ENCODE results near the gene ECE2. TPM values are rescaled to one million over a fixed set of nuclear protein-coding genes. Genes with fewer than 3 reads are reported as not detected.
"Not testable (repeated sequence)": the region's sequence is repeated elsewhere in the genome, so short reads cannot be mapped to it uniquely, and the experiment has no call there.

Gene ECE2
- total and polyA plus RNA-seq, 10 of the 15 experiments (the other 5 are each of a cell fraction or from before 2014, with no cell fraction given) = not detected

- Histone ChIP-seq H3K9me3 (replicated peaks; ENCODE audit: control insufficient read depth, insufficient read depth, low read length) (no peaks in the 10 kb centered on the region), H3K27ac (ENCODE audit: control insufficient read depth, insufficient read depth) (no peak overlapping the region), H3K27me3 (replicated peaks in 1 of 2; ENCODE audit: control insufficient read depth in 2 of 2, insufficient read depth in 2 of 2, low read length in 1 of 2) (no peaks in the 10 kb centered on the region), H3K4me3 (no peak overlapping the region), H3K4me1 (ENCODE audit: control insufficient read depth, insufficient read depth, low read length) (peaks cover 11% of the 10 kb centered on the region), H3K36me3 (ENCODE audit: control insufficient read depth in 2 of 2, insufficient read depth in 2 of 2, low read length in 1 of 2) (peaks cover 2 to 6% of the 10 kb centered on the region in 2 experiments; a peak in 3 of 4 replicates), H3K4me2 (ENCODE audit: control insufficient read depth, insufficient read depth) (no peak overlapping the region), H4K20me1 (ENCODE audit: control insufficient read depth, insufficient read depth) (peaks cover 2% of the 10 kb centered on the region), H3K79me2 (ENCODE audit: control insufficient read depth, insufficient read depth, low read length) (no peaks in the 10 kb centered on the region), H2AFZ (ENCODE audit: control insufficient read depth, low read depth, low read length) (no peak overlapping the region), H3K9ac (ENCODE audit: control insufficient read depth, insufficient read depth, low read length) (no peak overlapping the region)
- ChIA-PET RAD21 (ENCODE audit: unreplicated experiment) (no interaction called here), SMC1A (ENCODE audit: uncharacterized antibody, unreplicated experiment) (no interaction called here), POLR2A (no interaction called here), CTCF (interaction anchor here (1.7 kb wide), 1 partner anchor 15 kb away, joined by 4 read pairs; no protein-coding TSS in a partner anchor)
- no TSS peak for BruUV-seq (replicated peaks)
- in situ Hi-C loops (cut with MboI) = no loop called here
- WGBS (ENCODE audit: insufficient coverage, insufficient replicate concordance, low lambda C conversion rate, missing lambda C conversion rate) = 88% methylated on average over 21 of the region's 37 CpGs
- no peak for ATAC-seq
- intact Hi-C loops (cut with micrococcal nuclease; ENCODE audit: unreplicated experiment) = no loop called here
- FAIRE-seq = no peak
- TF ChIP-seq POLR2A (IDR thresholded peaks at IDR 0.05; ENCODE audit: low read depth, low read length) (no peak), NFYA (IDR thresholded peaks at IDR 0.05; ENCODE audit: borderline replicate concordance, low read depth, low read length) (no peak), FOXM1 (IDR thresholded peaks at IDR 0.05; ENCODE audit: low read depth, low read length) (no peak)
- TF ChIP-seq, protein P1, sequence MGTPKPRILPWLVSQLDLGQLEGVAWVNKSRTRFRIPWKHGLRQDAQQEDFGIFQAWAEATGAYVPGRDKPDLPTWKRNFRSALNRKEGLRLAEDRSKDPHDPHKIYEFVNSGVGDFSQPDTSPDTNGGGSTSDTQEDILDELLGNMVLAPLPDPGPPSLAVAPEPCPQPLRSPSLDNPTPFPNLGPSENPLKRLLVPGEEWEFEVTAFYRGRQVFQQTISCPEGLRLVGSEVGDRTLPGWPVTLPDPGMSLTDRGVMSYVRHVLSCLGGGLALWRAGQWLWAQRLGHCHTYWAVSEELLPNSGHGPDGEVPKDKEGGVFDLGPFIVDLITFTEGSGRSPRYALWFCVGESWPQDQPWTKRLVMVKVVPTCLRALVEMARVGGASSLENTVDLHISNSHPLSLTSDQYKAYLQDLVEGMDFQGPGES (IDR thresholded peaks at IDR 0.05) = no peak
- no peak for DNase-seq (ENCODE audit: low read depth, low spot score)
These were observed 62.7 kb downstream of the ECE2 start for GRCh38 chr3:184338511-184338945.

GRCh38 chr3:184339001-184339400, 63.2 kb downstream of the ECE2 start:
- BruUV-seq (replicated peaks) = no TSS peak
- H3K36me3 ChIP-seq (ENCODE audit: control insufficient read depth in 2 of 2, insufficient read depth in 2 of 2, low read length in 1 of 2) = peaks cover 0 to 6% of the 10 kb centered on the region in 2 experiments; a peak in 2 of 4 replicates
- no peaks in the 10 kb centered on the region for H3K9me3 ChIP-seq (replicated peaks; ENCODE audit: control insufficient read depth, insufficient read depth, low read length)
- DNase-seq (ENCODE audit: low read depth, low spot score) (no peak), ATAC-seq (no peak), FAIRE-seq (no peak)
- H3K27ac ChIP-seq (ENCODE audit: control insufficient read depth, insufficient read depth) = no peak overlapping the region
- no peaks in the 10 kb centered on the region for H3K27me3 ChIP-seq (replicated peaks in 1 of 2; ENCODE audit: control insufficient read depth in 2 of 2, insufficient read depth in 2 of 2, low read length in 1 of 2)
- peaks cover 11% of the 10 kb centered on the region for H3K4me1 ChIP-seq (ENCODE audit: control insufficient read depth, insufficient read depth, low read length)
- CTCF ChIA-PET = interaction anchor here (1.7 kb wide), 1 partner anchor 15 kb away, joined by 4 read pairs; no protein-coding TSS in a partner anchor
- SMC1A ChIA-PET (ENCODE audit: uncharacterized antibody, unreplicated experiment) = no interaction called here
- intact Hi-C loops (cut with micrococcal nuclease; ENCODE audit: unreplicated experiment) (no loop called here), in situ Hi-C loops (cut with MboI) (no loop called here)
- H3K4me2 ChIP-seq (ENCODE audit: control insufficient read depth, insufficient read depth) = no peak overlapping the region
- POLR2A ChIA-PET = no interaction called here
- RAD21 ChIA-PET (ENCODE audit: unreplicated experiment) = no interaction called here
- no peaks in the 10 kb centered on the region for H3K79me2 ChIP-seq (ENCODE audit: control insufficient read depth, insufficient read depth, low read length)
- H3K4me3 ChIP-seq = no peak overlapping the region
- no peak overlapping the region for H3K9ac ChIP-seq (ENCODE audit: control insufficient read depth, insufficient read depth, low read length)
- peaks cover 2% of the 10 kb centered on the region for H4K20me1 ChIP-seq (ENCODE audit: control insufficient read depth, insufficient read depth)
- 72% methylated on average over 8 of the region's 8 CpGs for WGBS (ENCODE audit: insufficient coverage, insufficient replicate concordance, low lambda C conversion rate, missing lambda C conversion rate)
- no peak overlapping the region for H2AFZ ChIP-seq (ENCODE audit: control insufficient read depth, low read depth, low read length)
- TF ChIP-seq CHD2 (IDR thresholded peaks at IDR 0.05; ENCODE audit: borderline replicate concordance, low read depth, low read length) = no peak
- no peak for TF ChIP-seq MAX (IDR thresholded peaks at IDR 0.05; ENCODE audit: low read depth, low read length)
- no peak for TF ChIP-seq PML (IDR thresholded peaks at IDR 0.05; ENCODE audit: low read length)
- TF ChIP-seq TAF1 (IDR thresholded peaks at IDR 0.05; ENCODE audit: borderline replicate concordance, low read depth, low read length) = no peak
- TF ChIP-seq EGR1 (IDR thresholded peaks at IDR 0.05; ENCODE audit: borderline replicate concordance in 1 of 2, low read depth in 2 of 2, low read length in 2 of 2) = no peak
- no peak for TF ChIP-seq HDAC6 (IDR thresholded peaks at IDR 0.05; ENCODE audit: unreplicated experiment)

DNA sequence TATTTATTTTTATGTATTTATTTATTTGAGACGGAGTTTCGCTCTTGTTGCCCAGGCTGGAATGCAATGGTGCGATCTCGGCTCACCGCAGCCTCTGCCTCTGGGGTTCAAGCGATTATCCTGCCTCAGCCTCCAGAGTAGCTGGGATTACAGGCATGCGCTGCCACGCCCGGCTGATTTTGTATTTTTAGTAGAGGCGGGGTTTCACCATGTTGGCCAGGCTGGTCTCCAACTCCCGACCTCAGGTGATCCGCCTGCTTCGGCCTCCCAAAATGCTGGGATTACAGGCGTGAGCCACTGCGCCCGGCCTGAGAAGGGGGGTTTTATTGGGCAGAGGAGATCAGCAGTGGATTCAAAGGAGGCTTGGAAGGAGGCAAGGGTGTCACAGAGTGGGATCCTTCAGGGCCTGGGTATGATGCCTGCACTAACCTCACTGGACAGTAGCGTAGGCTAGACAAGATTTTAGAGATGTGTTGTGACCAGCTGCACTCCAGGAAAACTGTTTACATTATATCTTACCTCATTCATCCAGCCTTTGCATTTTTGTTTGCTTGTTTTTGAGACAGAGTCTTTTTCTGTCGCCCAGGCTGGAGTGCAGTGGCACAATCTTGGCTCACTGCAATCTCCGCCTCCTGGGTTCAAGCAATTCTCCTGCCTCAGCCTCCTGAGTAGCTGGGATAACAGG, 63.8 kb downstream of the ECE2 start:
- H2AFZ ChIP-seq (ENCODE audit: control insufficient read depth, low read depth, low read length); in situ Hi-C loops (cut with MboI); ATAC-seq; H3K9me3 ChIP-seq (replicated peaks; ENCODE audit: control insufficient read depth, insufficient read depth, low read length); RAD21 ChIA-PET (ENCODE audit: unreplicated experiment); intact Hi-C loops (cut with micrococcal nuclease; ENCODE audit: unreplicated experiment); DNase-seq (ENCODE audit: low read depth, low spot score); H3K4me2 ChIP-seq (ENCODE audit: control insufficient read depth, insufficient read depth); POLR2A ChIA-PET; BruUV-seq (replicated peaks); H3K9ac ChIP-seq (ENCODE audit: control insufficient read depth, insufficient read depth, low read length); H3K27me3 ChIP-seq (replicated peaks in 1 of 2; ENCODE audit: control insufficient read depth in 2 of 2, insufficient read depth in 2 of 2, low read length in 1 of 2); H3K79me2 ChIP-seq (ENCODE audit: control insufficient read depth, insufficient read depth, low read length); H3K27ac ChIP-seq (ENCODE audit: control insufficient read depth, insufficient read depth); H3K4me3 ChIP-seq; SMC1A ChIA-PET (ENCODE audit: uncharacterized antibody, unreplicated experiment); H3K36me3 ChIP-seq (ENCODE audit: control insufficient read depth in 2 of 2, insufficient read depth in 2 of 2, low read length in 1 of 2); H4K20me1 ChIP-seq (ENCODE audit: control insufficient read depth, insufficient read depth); FAIRE-seq: not testable (repeated sequence)
- H3K4me1 ChIP-seq (ENCODE audit: control insufficient read depth, insufficient read depth, low read length) = peaks cover 11% of the 10 kb centered on the region
- CTCF ChIA-PET = interaction anchor here (1.7 kb wide), 1 partner anchor 14 kb away, joined by 4 read pairs; no protein-coding TSS in a partner anchor
- 91% methylated on average over 19 of the region's 19 CpGs for WGBS (ENCODE audit: insufficient coverage, insufficient replicate concordance, low lambda C conversion rate, missing lambda C conversion rate)
